GM12891 (cell line): ENCODE data around the gene FAM156A.

ENCODE experiments used
- POLR2A ChIP-seq: IDR thresholded peaks from 2 replicates; pipeline ENCODE4 v1.6.1; 2011; ENCODE audit warnings: low read depth, low read length, control low read depth
- POLR2AphosphoS5 ChIP-seq: IDR thresholded peaks from 2 replicates; pipeline ENCODE4 v1.6.1; 2011; ENCODE audit warnings: low read depth, low read length, control low read depth
- TAF1 ChIP-seq: IDR thresholded peaks from 2 replicates; pipeline ENCODE4 v1.6.1; 2011; ENCODE audit warnings: low read depth, low read length, control low read depth

GRCh38 chrX:52934704-52935469 is 23.4 kb downstream of the FAM156A start:
- TF ChIP-seq TAF1 (no peak; the same call in 1 of the 2 replicates), POLR2A (peak; percentile 71), POLR2AphosphoS5 (peak; percentile 77)
